HL-60 (cell line): Measurements from ENCODE around the gene GDPD4.

Experiments used
- CTCF ChIP-seq: IDR thresholded peaks from one replicate; pipeline ENCODE4 v1.5.1; 2011; ENCODE audit warnings: low read length, control low read depth, inconsistent platforms; ENCODE audit not compliant: insufficient read depth
- POLR2AphosphoS5 ChIP-seq: IDR thresholded peaks from 2 replicates; pipeline ENCODE4 v1.6.1; 2012; ENCODE audit warnings: low read depth
- REST ChIP-seq: IDR thresholded peaks from 2 replicates; pipeline ENCODE4 v1.6.1; 2012; ENCODE audit warnings: low read depth; ENCODE audit not compliant: insufficient replicate concordance

- TF ChIP-seq CTCF (no peak), POLR2AphosphoS5 (no peak), REST (no peak)
These were observed 110.1 kb downstream of the GDPD4 start for GRCh38 chr11:77191429-77191822.
